Endothelial cell of umbilical vein (primary cell): ENCODE data around the gene PLPP1. TPM values are rescaled to one million over a fixed set of nuclear protein-coding genes. Genes with fewer than 3 reads are reported as not detected.

Experiments used
- BruUV-seq: library from RNA; stranded (reverse); fragments of 400-500 nt; replicated peaks from 2 replicates; lab custom pipeline; 2021; lab: Mats Ljungman, UMichigan
- CTCF ChIA-PET: fragments of 300-600, 350-600 bp; sonication (Branson Sonifier 250); formaldehyde crosslinking; loops from one replicate; lab custom pipeline; 2021; ENCODE audit warnings: antibody characterized with exemption, inconsistent platforms; lab: Charles Lee
- POLR2A ChIA-PET: fragments of 300-600, 350-600 bp; sonication (Branson Sonifier 250); formaldehyde crosslinking; loops from one replicate; lab custom pipeline; 2021; ENCODE audit warnings: antibody characterized with exemption, inconsistent platforms; lab: Charles Lee
- DNase-seq: peaks from one replicate; pipeline ENCODE4 v3.0.0-alpha.2; 2011; ENCODE audit warnings: low read depth, low spot score
- FAIRE-seq: peaks from 2 replicates; lab custom pipeline; 2011; peaks lifted over from hg19 to GRCh38; lab: Jason Lieb, UNC
- H2AFZ ChIP-seq: 2 replicates; pipeline ENCODE4 v1.6.0; 2012; ENCODE audit warnings: low read depth, low read length, control low read depth, inconsistent platforms
- H3K27ac ChIP-seq: 2 replicates; pipeline ENCODE4 v1.5.1; 2011; ENCODE audit warnings: low read depth, mild to moderate bottlenecking, control low read depth, low read length, moderate library complexity; ENCODE audit not compliant: insufficient read depth
- H3K27me3 ChIP-seq, 2 experiments: 2 replicates each; pipeline versions ENCODE4 v1.6.0 to v1.6.1; 2011; ENCODE audit warnings: low read length in 2 of 2, mixed read lengths in 1 of 2; ENCODE audit not compliant: control insufficient read depth in 2 of 2, insufficient read depth in 2 of 2
- H3K36me3 ChIP-seq, 2 experiments: 2 replicates in 1 of 2; 3 replicates in 1 of 2; pipeline ENCODE4 v1.5.1; 2011; ENCODE audit warnings: low read length in 2 of 2, mild to moderate bottlenecking in 1 of 2, moderate library complexity in 1 of 2; ENCODE audit not compliant: control insufficient read depth in 2 of 2, insufficient read depth in 2 of 2; ENCODE audit errors: extremely low read depth in 1 of 2
- H3K4me1 ChIP-seq: 3 replicates; pipeline ENCODE4 v1.5.1; 2011; ENCODE audit warnings: mild to moderate bottlenecking, low read length; ENCODE audit not compliant: control insufficient read depth, insufficient read depth; ENCODE audit errors: extremely low read depth
- H3K4me2 ChIP-seq: 2 replicates; pipeline ENCODE4 v1.6.1; 2011; ENCODE audit warnings: low read length, control low read depth, mixed read lengths; ENCODE audit not compliant: insufficient read depth
- H3K4me3 ChIP-seq, 3 experiments: fragments of 200-600 bp in 1 of 3; sonication (generic), shearing (Covaris generic) in 1 of 3; replicated peaks in 1 of 3; 2 replicates each; pipeline ENCODE4 v1.5.1; 2011 to 2016; ENCODE audit warnings: control low read depth in 3 of 3, low read length in 3 of 3, mild to moderate bottlenecking in 2 of 3, inconsistent platforms in 1 of 3, low read depth in 1 of 3, moderate library complexity in 1 of 3; ENCODE audit not compliant: insufficient read depth in 1 of 3
- H3K79me2 ChIP-seq: 2 replicates; pipeline ENCODE4 v1.6.0; 2012; ENCODE audit warnings: low read length, inconsistent platforms; ENCODE audit not compliant: control insufficient read depth, insufficient read depth
- H3K9ac ChIP-seq: replicated peaks from 2 replicates; pipeline ENCODE3; 2011; ENCODE audit warnings: low read length, control low read depth; ENCODE audit not compliant: insufficient read depth; ENCODE audit errors: extremely low read depth
- H3K9me1 ChIP-seq: replicated peaks from 3 replicates; pipeline ENCODE4 v1.6.0; 2011; ENCODE audit warnings: mild to moderate bottlenecking, low read length; ENCODE audit not compliant: control insufficient read depth, insufficient read depth; ENCODE audit errors: extremely low read depth
- H3K9me3 ChIP-seq: replicated peaks from 2 replicates; pipeline ENCODE4 v1.5.1; 2012; ENCODE audit warnings: low read length, inconsistent platforms; ENCODE audit not compliant: control insufficient read depth, insufficient read depth
- H4K20me1 ChIP-seq: replicated peaks from 2 replicates; pipeline ENCODE3; 2011; ENCODE audit warnings: mild to moderate bottlenecking, low read length; ENCODE audit not compliant: control insufficient read depth, insufficient read depth; ENCODE audit errors: extremely low read depth
- CTCF ChIP-seq, 2 donors: IDR thresholded peaks; 1 replicate in 1 of 2; 2 replicates in 1 of 2; pipeline ENCODE4 v1.5.1; 2011; ENCODE audit warnings: low read length in 2 of 2, mild to moderate bottlenecking in 2 of 2, moderate library complexity in 2 of 2, control low read depth in 1 of 2, inconsistent platforms in 1 of 2, low read depth in 1 of 2; ENCODE audit not compliant: insufficient read depth in 1 of 2; ENCODE audit errors: extremely low read depth in 1 of 2
- EZH2 ChIP-seq: IDR thresholded peaks from 2 replicates; pipeline ENCODE4 v1.6.1; 2012; ENCODE audit warnings: borderline replicate concordance, low read depth, mild to moderate bottlenecking, moderate library complexity, low read length, inconsistent platforms; ENCODE audit not compliant: severe bottlenecking
- FOS ChIP-seq: IDR thresholded peaks from 2 replicates; pipeline ENCODE4 v1.6.1; 2011; ENCODE audit warnings: mild to moderate bottlenecking, low read length, moderate library complexity, borderline replicate concordance; ENCODE audit not compliant: insufficient read depth
- GATA2 ChIP-seq: IDR thresholded peaks from 2 replicates; pipeline ENCODE4 v1.7.0; 2011; ENCODE audit warnings: low read depth, mild to moderate bottlenecking, moderate library complexity, mixed read lengths, low read length; ENCODE audit not compliant: insufficient read length, insufficient read depth
- JUN ChIP-seq: IDR thresholded peaks from 2 replicates; pipeline ENCODE4 v1.6.1; 2011; ENCODE audit warnings: borderline replicate concordance, low read depth; ENCODE audit not compliant: insufficient read length, insufficient read depth
- MAX ChIP-seq: IDR thresholded peaks from 2 replicates; pipeline ENCODE4 v1.6.1; 2011; ENCODE audit not compliant: insufficient read depth, insufficient read length
- MYC ChIP-seq: IDR thresholded peaks from one replicate; pipeline ENCODE4 v1.6.1; 2011; ENCODE audit warnings: mild to moderate bottlenecking, low read depth, low read length
- POLR2A ChIP-seq: IDR thresholded peaks from 2 replicates; pipeline ENCODE4 v1.6.1; 2012; ENCODE audit warnings: low read depth, mild to moderate bottlenecking, control low read depth, low read length
- POLR2AphosphoS5 ChIP-seq: IDR thresholded peaks from 2 replicates; pipeline ENCODE4 v1.6.1; 2012; ENCODE audit warnings: low read depth, mild to moderate bottlenecking, control low read depth, low read length, moderate library complexity; ENCODE audit not compliant: insufficient read depth
- dilution Hi-C: fragments of 300-500 bp; cut with MboI; formaldehyde crosslinking; loops from one replicate; pipeline ENCODE4 v1.15.0; 2019; ENCODE audit warnings: low sequenced_read_pairs; ENCODE audit not compliant: extremely low pct_ligation_motif_present
- intact Hi-C: fragments of 100-400 bp; cut with micrococcal nuclease; formaldehyde crosslinking; loops from one replicate; pipeline ENCODE4 v1.10.0; 2022
- polyA plus RNA-seq, 4 experiments: library from polyadenylated mRNA; depleted of rRNA in 3 of 4; stranded (reverse) in 3 of 4; unstranded in 1 of 4; fragments of >200 nt; gene quantifications; 2 replicates each; pipeline versions ENCODE4 v1.2.1 to v1.2.3, GENCODE V29; 2011 to 2012; ENCODE audit warnings: missing spikeins in 1 of 4
- total RNA-seq: library from RNA; stranded (reverse); gene quantifications from 2 replicates; pipeline ENCODE4 v1.2.3, GENCODE V29; 2021

Gene PLPP1
- total and polyA plus RNA-seq, 2 donors (not counting 3 experiments of a cell fraction or from before 2014, with no cell fraction given): 14.3 to 25.9 TPM

- H3K4me2 ChIP-seq: no peak overlapping the region
- FAIRE-seq (no peak), DNase-seq (no peak)
- H3K9me3 ChIP-seq: no peaks in the 10 kb centered on the region
- no peaks in the 10 kb centered on the region for H4K20me1 ChIP-seq
- intact Hi-C loops (no loop called here), dilution Hi-C loops (no loop called here)
- ChIA-PET CTCF (no interaction called here), POLR2A (no interaction called here)
- no peak for TF ChIP-seq POLR2AphosphoS5
- no peak for TF ChIP-seq GATA2
- no peak for TF ChIP-seq CTCF (IDR thresholded peaks at IDR 0.05; ENCODE audit: extremely low read depth in 1 of 2, insufficient read depth in 1 of 2, low read depth in 1 of 2, low read length in 2 of 2)
- no peak for TF ChIP-seq JUN
- TF ChIP-seq MAX: no peak
- no peak for TF ChIP-seq EZH2
- TF ChIP-seq POLR2A: no peak
- TF ChIP-seq MYC: no peak
- no peak for TF ChIP-seq FOS
- no peaks in the 10 kb centered on the region for H3K27me3 ChIP-seq
- no peak overlapping the region for H3K4me3 ChIP-seq
- peaks cover 2% of the 10 kb centered on the region for H3K9me1 ChIP-seq
- H2AFZ ChIP-seq: no peak overlapping the region
- peaks cover 0 to 1% of the 10 kb centered on the region in 2 experiments for H3K36me3 ChIP-seq
- no peak overlapping the region for H3K9ac ChIP-seq
- H3K79me2 ChIP-seq: peaks cover 5% of the 10 kb centered on the region
- H3K27ac ChIP-seq: no peak overlapping the region
- no TSS peak for BruUV-seq
- H3K4me1 ChIP-seq: no peaks in the 10 kb centered on the region
These were observed 150.7 kb downstream of the PLPP1 start for GRCh38 chr5:55384072-55384471.
